ACC112 (cell line): ENCODE results near the gene SSB.
"Not testable (repeated sequence)": the region's sequence is repeated elsewhere in the genome, so short reads cannot be mapped to it uniquely, and the experiment has no call there.

Experiments
- H2AFZ ChIP-seq: fragments of 200-600 bp; sonication (generic); one replicate; pipeline ENCODE4 v1.6.0; 2017; ENCODE audit warnings: antibody characterized with exemption, low read length; ENCODE audit not compliant: unreplicated experiment
- H3K27ac ChIP-seq: fragments of 200-600 bp; sonication (generic); 2 replicates; pipeline ENCODE4 v1.5.1; 2014; ENCODE audit warnings: low read depth, mild to moderate bottlenecking, antibody characterized with exemption, low read length, moderate library complexity
- H3K27me3 ChIP-seq: fragments of 200-600 bp; sonication (generic); 2 replicates; pipeline ENCODE4 v1.6.1; 2014; ENCODE audit warnings: mild to moderate bottlenecking, antibody characterized with exemption, low read length, moderate library complexity, mixed read lengths; ENCODE audit not compliant: insufficient read depth
- H3K36me3 ChIP-seq: fragments of 200-600 bp; sonication (generic); 2 replicates; pipeline ENCODE4 v1.6.1; 2016; ENCODE audit warnings: mild to moderate bottlenecking, antibody characterized with exemption, low read length, moderate library complexity, mixed read lengths; ENCODE audit not compliant: insufficient read depth
- H3K4me1 ChIP-seq: fragments of 200-600 bp; sonication (generic); one replicate; pipeline ENCODE4 v1.6.1; 2016; ENCODE audit warnings: low read length, mixed read lengths; ENCODE audit not compliant: insufficient read depth, unreplicated experiment, control insufficient read depth
- H3K4me3 ChIP-seq: fragments of 200-600 bp; sonication (generic); 2 replicates; pipeline ENCODE4 v1.5.1; 2014; ENCODE audit warnings: mild to moderate bottlenecking, low read depth, low read length
- H3K79me2 ChIP-seq: fragments of 200-600 bp; sonication (generic); one replicate; pipeline ENCODE4 v1.6.0; 2016; ENCODE audit warnings: low read length; ENCODE audit not compliant: control insufficient read depth, unreplicated experiment, insufficient read depth

SSB gene

GRCh38 chr2:169798718-169799592 is at the start of gene SSB:
Gene SSB, plus strand, starts transcription at chr2:169798871. Its CDS starts 2,090 bp downstream, at chr2:169800961.
- peak within 1 kb of the TSS; percentile 78 for H3K27ac ChIP-seq
- H3K79me2 ChIP-seq = peaks cover 50% of the 10 kb centered on the region
- peaks cover 4% of the 10 kb centered on the region for H3K36me3 ChIP-seq
- peak within 1 kb of the TSS; percentile 94 for H3K4me3 ChIP-seq
- peaks cover 11% of the 10 kb centered on the region for H3K4me1 ChIP-seq
- H3K27me3 ChIP-seq = no peaks in the 10 kb centered on the region
- peak within 1 kb of the TSS; percentile 88 for H2AFZ ChIP-seq

GRCh38 chr2:169752752-169753151 is 45.9 kb upstream of the SSB start:
- Histone ChIP-seq H3K4me3 (no peak overlapping the region), H3K4me1 (no peaks in the 10 kb centered on the region), H2AFZ (no peak overlapping the region), H3K27ac (no peak overlapping the region), H3K36me3 (no peaks in the 10 kb centered on the region), H3K79me2 (no peaks in the 10 kb centered on the region), H3K27me3 (no peaks in the 10 kb centered on the region)

- no peaks in the 10 kb centered on the region for H3K27me3 ChIP-seq
- H3K27ac ChIP-seq = no peak overlapping the region
- H3K4me1 ChIP-seq = no peaks in the 10 kb centered on the region
- no peak overlapping the region for H2AFZ ChIP-seq
- H3K79me2 ChIP-seq = no peaks in the 10 kb centered on the region
- H3K36me3 ChIP-seq = no peaks in the 10 kb centered on the region
- no peak overlapping the region for H3K4me3 ChIP-seq
These were observed 43.4 kb upstream of the SSB start for GRCh38 chr2:169755083-169755870.

GRCh38 chr2:169756342-169756741 is 42.3 kb upstream of the SSB start:
- Histone ChIP-seq H3K27me3 (no peaks in the 10 kb centered on the region), H3K79me2 (no peaks in the 10 kb centered on the region), H2AFZ (no peak overlapping the region), H3K27ac (no peak overlapping the region), H3K4me3 (no peak overlapping the region), H3K4me1 (no peaks in the 10 kb centered on the region), H3K36me3 (no peaks in the 10 kb centered on the region)

GRCh38 chr2:169757356-169757755 is 41.3 kb upstream of the SSB start:
- no peaks in the 10 kb centered on the region for H3K27me3 ChIP-seq
- H3K27ac ChIP-seq = no peak overlapping the region
- H2AFZ ChIP-seq = no peak overlapping the region
- H3K4me3 ChIP-seq = no peak overlapping the region
- no peaks in the 10 kb centered on the region for H3K4me1 ChIP-seq
- no peaks in the 10 kb centered on the region for H3K79me2 ChIP-seq
- no peaks in the 10 kb centered on the region for H3K36me3 ChIP-seq

- no peaks in the 10 kb centered on the region for H3K27me3 ChIP-seq
- no peaks in the 10 kb centered on the region for H3K36me3 ChIP-seq
- no peak overlapping the region for H3K27ac ChIP-seq
- no peaks in the 10 kb centered on the region for H3K79me2 ChIP-seq
- H3K4me1 ChIP-seq = no peaks in the 10 kb centered on the region
- H3K4me3 ChIP-seq = no peak overlapping the region
- no peak overlapping the region for H2AFZ ChIP-seq
These were observed 40.9 kb upstream of the SSB start for GRCh38 chr2:169757778-169758177.

GRCh38 chr2:169759987-169760386 is 38.7 kb upstream of the SSB start:
- Histone ChIP-seq H2AFZ (no peak overlapping the region), H3K4me3 (no peak overlapping the region), H3K36me3 (no peaks in the 10 kb centered on the region), H3K79me2 (no peaks in the 10 kb centered on the region), H3K4me1 (no peaks in the 10 kb centered on the region), H3K27ac (no peak overlapping the region), H3K27me3 (no peaks in the 10 kb centered on the region)

- H3K4me1 ChIP-seq, H3K36me3 ChIP-seq, H3K4me3 ChIP-seq, H2AFZ ChIP-seq, H3K27ac ChIP-seq, H3K79me2 ChIP-seq, H3K27me3 ChIP-seq: not testable (repeated sequence)
These were observed 37.9 kb upstream of the SSB start for GRCh38 chr2:169760798-169761197.

- Histone ChIP-seq H3K79me2 (no peaks in the 10 kb centered on the region), H3K4me3 (no peak overlapping the region), H3K36me3 (no peaks in the 10 kb centered on the region), H3K4me1 (no peaks in the 10 kb centered on the region), H3K27me3 (no peaks in the 10 kb centered on the region), H2AFZ (no peak overlapping the region), H3K27ac (no peak overlapping the region)
These were observed 37.3 kb upstream of the SSB start for GRCh38 chr2:169761251-169761969.

GRCh38 chr2:169761970-169762292 is 36.7 kb upstream of the SSB start:
- Histone ChIP-seq H3K4me1 (no peaks in the 10 kb centered on the region), H3K36me3 (no peaks in the 10 kb centered on the region), H3K27ac (no peak overlapping the region), H3K27me3 (no peaks in the 10 kb centered on the region), H3K79me2 (no peaks in the 10 kb centered on the region), H3K4me3 (no peak overlapping the region), H2AFZ (no peak overlapping the region)
